Skin of body (tissue), 2 donors: Measurements from ENCODE around the gene NKRF. TPM values are rescaled to one million over a fixed set of nuclear protein-coding genes. Genes with fewer than 3 reads are reported as not detected.
"Not testable (repeated sequence)": the region's sequence is repeated elsewhere in the genome, so short reads cannot be mapped to it uniquely, and the experiment has no call there.

Source experiments
- DNase-seq: peaks from one replicate; lab custom pipeline; 2025; lab: John Stamatoyannopoulos, UW
- total RNA-seq: library from RNA; depleted of rRNA; stranded (reverse); fragments of >200 nt; gene quantifications from one replicate; pipeline ENCODE4 v1.2.3, GENCODE V29; 2014

NKRF gene
- total RNA-seq: 8.1 TPM

GRCh38 chrX:119606280-119607017 is at the start of gene NKRF:
Gene NKRF (minus strand): TSS chrX:119606424.
- DNase-seq: peak; percentile 90

GRCh38 chrX:119655125-119655524 is 48.9 kb upstream of the NKRF start:
- DNase-seq: no peak

- DNase-seq: peak; percentile 47
Measured at GRCh38 chrX:119654112-119654531, 47.9 kb upstream of the NKRF start.

GRCh38 chrX:119648421-119648775 is 42.2 kb upstream of the NKRF start:
- no peak for DNase-seq

GRCh38 chrX:119647552-119648420 is 41.6 kb upstream of the NKRF start:
- no peak for DNase-seq

- no peak for DNase-seq
Measured at GRCh38 chrX:119647089-119647488, 40.9 kb upstream of the NKRF start.

- no peak for DNase-seq
Measured at GRCh38 chrX:119646515-119646914, 40.3 kb upstream of the NKRF start.

GRCh38 chrX:119643696-119644095 is 37.5 kb upstream of the NKRF start:
- no peak for DNase-seq

- DNase-seq: no peak
Measured at GRCh38 chrX:119640731-119641170, 34.5 kb upstream of the NKRF start.

GRCh38 chrX:119638725-119639471 is 32.7 kb upstream of the NKRF start:
- no peak for DNase-seq

- not testable (repeated sequence) for DNase-seq
Measured at GRCh38 chrX:119637421-119637820, 31.2 kb upstream of the NKRF start.

GRCh38 chrX:119636419-119636818 is 30.2 kb upstream of the NKRF start:
- no peak for DNase-seq

GRCh38 chrX:119635799-119636198 is 29.6 kb upstream of the NKRF start:
- no peak for DNase-seq

- DNase-seq: no peak
Measured at GRCh38 chrX:119635179-119635578, 29.0 kb upstream of the NKRF start.

GRCh38 chrX:119625843-119626242 is 19.6 kb upstream of the NKRF start:
- no peak for DNase-seq

- no peak for DNase-seq
Measured at GRCh38 chrX:119624951-119625668, 18.9 kb upstream of the NKRF start.

GRCh38 chrX:119624417-119624816 is 18.2 kb upstream of the NKRF start:
- no peak for DNase-seq

GRCh38 chrX:119622356-119623232 is 16.4 kb upstream of the NKRF start:
- peak; percentile 64 for DNase-seq

- DNase-seq: no peak
Measured at GRCh38 chrX:119618439-119618838, 12.2 kb upstream of the NKRF start.

- DNase-seq: no peak
Measured at GRCh38 chrX:119617517-119618164, 11.4 kb upstream of the NKRF start.
